AG04450 (cell line): ENCODE data around the gene SLC39A11. TPM values are rescaled to one million over a fixed set of nuclear protein-coding genes. Genes with fewer than 3 reads are reported as not detected.

ENCODE experiments used
- CTCF ChIA-PET: fragments of 300-600, 350-600 bp; formaldehyde crosslinking; extraction: SDS; loops from one replicate; lab custom pipeline; 2022; ENCODE audit warnings: antibody characterized with exemption, inconsistent platforms; lab: Charles Lee
- POLR2A ChIA-PET: fragments of 350-600 bp; formaldehyde crosslinking; extraction: SDS; loops from one replicate; lab custom pipeline; 2021; ENCODE audit warnings: antibody characterized with exemption, inconsistent platforms; lab: Yijun Ruan, JAX
- DNase-seq: peaks from one replicate; pipeline ENCODE4 v3.0.0-alpha.2; 2011; ENCODE audit warnings: low read depth, low spot score
- H3K27ac ChIP-seq: one replicate; pipeline ENCODE4 v1.5.1; 2012; ENCODE audit warnings: low read depth, low read length, control low read depth
- H3K27me3 ChIP-seq: one replicate; pipeline ENCODE4 v1.6.0; 2012; ENCODE audit warnings: low read length; ENCODE audit not compliant: control insufficient read depth, insufficient read depth
- H3K4me3 ChIP-seq: 2 replicates; pipeline ENCODE4 v1.5.1; 2011; ENCODE audit warnings: mild to moderate bottlenecking, low read depth, low read length, control low read depth
- H3K9me3 ChIP-seq: 2 replicates; pipeline ENCODE4 v1.5.1; 2012; ENCODE audit warnings: low read length; ENCODE audit not compliant: control insufficient read depth, insufficient read depth
- polyA plus RNA-seq: library from polyadenylated mRNA; depleted of rRNA; stranded (reverse); fragments of >200 nt; gene quantifications from 2 replicates; pipeline ENCODE4 v1.2.3, GENCODE V29; 2011
- TF ChIP-seq, protein P1 (sequence below): IDR thresholded peaks from 2 replicates; pipeline ENCODE4 v1.5.1; 2011; ENCODE audit warnings: low read depth, low read length, control low read depth, inconsistent platforms

SLC39A11 gene
- polyA plus RNA-seq, 1 experiment, result 18.0 TPM

DNA sequence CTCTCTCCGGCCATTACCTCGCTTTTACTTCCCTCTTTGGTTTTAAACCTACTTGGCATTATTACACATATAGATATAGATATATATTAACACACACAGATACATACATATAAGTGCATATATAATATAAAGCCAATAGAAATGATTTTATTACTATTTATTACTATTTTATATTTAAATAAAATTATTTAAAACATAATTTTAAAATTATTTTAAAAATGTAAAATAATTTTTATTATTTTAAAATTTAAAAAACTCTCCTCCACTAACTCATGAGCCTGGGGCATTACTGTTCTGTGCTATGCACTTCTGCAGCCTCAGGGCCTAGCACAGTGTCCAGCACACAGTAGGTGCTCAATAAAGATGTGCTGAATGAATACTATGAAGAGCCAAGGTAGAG is 200.9 kb downstream of the SLC39A11 start:
- Histone ChIP-seq H3K4me3 (no peak overlapping the region), H3K27ac (no peak overlapping the region), H3K9me3 (no peaks in the 10 kb centered on the region), H3K27me3 (no peaks in the 10 kb centered on the region)
- CTCF ChIA-PET, result interaction anchor here (1.1 to 1.2 kb wide), 2 partner anchors 332 to 335 kb away, joined by 3 to 5 read pairs; no protein-coding TSS in a partner anchor
- POLR2A ChIA-PET, result no interaction called here
- TF ChIP-seq, protein P1, sequence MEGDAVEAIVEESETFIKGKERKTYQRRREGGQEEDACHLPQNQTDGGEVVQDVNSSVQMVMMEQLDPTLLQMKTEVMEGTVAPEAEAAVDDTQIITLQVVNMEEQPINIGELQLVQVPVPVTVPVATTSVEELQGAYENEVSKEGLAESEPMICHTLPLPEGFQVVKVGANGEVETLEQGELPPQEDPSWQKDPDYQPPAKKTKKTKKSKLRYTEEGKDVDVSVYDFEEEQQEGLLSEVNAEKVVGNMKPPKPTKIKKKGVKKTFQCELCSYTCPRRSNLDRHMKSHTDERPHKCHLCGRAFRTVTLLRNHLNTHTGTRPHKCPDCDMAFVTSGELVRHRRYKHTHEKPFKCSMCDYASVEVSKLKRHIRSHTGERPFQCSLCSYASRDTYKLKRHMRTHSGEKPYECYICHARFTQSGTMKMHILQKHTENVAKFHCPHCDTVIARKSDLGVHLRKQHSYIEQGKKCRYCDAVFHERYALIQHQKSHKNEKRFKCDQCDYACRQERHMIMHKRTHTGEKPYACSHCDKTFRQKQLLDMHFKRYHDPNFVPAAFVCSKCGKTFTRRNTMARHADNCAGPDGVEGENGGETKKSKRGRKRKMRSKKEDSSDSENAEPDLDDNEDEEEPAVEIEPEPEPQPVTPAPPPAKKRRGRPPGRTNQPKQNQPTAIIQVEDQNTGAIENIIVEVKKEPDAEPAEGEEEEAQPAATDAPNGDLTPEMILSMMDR, result no peak
- DNase-seq, result no peak

DNA sequence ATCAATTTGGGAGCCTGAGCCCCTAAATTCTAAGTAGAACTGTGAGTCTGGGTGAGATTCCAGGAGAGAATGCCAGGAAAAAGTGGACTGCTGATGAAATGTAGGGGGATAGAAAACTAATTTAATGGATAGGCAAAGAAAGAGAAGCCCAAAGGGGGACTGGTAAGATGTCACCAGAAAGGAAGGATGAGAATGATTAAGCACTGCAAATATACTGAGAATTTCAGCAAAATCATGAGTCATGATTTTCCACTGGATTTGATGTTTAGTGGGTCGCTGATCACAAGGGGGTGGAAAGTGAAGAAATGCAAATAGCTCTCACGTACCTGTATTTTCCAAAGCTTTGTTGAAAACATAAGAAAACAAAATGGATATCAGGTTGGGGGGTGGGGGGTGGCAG is 201.8 kb downstream of the SLC39A11 start:
- ChIA-PET POLR2A (no interaction called here), CTCF (interaction anchor here (1.1 to 1.5 kb wide), 3 partner anchors 95 to 334 kb away, joined by 3 to 6 read pairs (median 5); no protein-coding TSS in a partner anchor)
- TF ChIP-seq, protein P1, result no peak
- Histone ChIP-seq H3K27me3 (no peaks in the 10 kb centered on the region), H3K4me3 (no peak overlapping the region), H3K9me3 (no peaks in the 10 kb centered on the region), H3K27ac (no peak overlapping the region)
- DNase-seq, result no peak

- Histone ChIP-seq H3K9me3 (no peaks in the 10 kb centered on the region), H3K27me3 (no peaks in the 10 kb centered on the region), H3K27ac (no peak overlapping the region), H3K4me3 (no peak overlapping the region)
- ChIA-PET CTCF (interaction anchor here (0.7 kb wide), 1 partner anchor 44 kb away, joined by 3 read pairs; no protein-coding TSS in a partner anchor), POLR2A (no interaction called here)
- TF ChIP-seq, protein P1, result no peak
- no peak for DNase-seq
Measured at GRCh38 chr17:72887917-72888316, 204.6 kb downstream of the SLC39A11 start.

DNA sequence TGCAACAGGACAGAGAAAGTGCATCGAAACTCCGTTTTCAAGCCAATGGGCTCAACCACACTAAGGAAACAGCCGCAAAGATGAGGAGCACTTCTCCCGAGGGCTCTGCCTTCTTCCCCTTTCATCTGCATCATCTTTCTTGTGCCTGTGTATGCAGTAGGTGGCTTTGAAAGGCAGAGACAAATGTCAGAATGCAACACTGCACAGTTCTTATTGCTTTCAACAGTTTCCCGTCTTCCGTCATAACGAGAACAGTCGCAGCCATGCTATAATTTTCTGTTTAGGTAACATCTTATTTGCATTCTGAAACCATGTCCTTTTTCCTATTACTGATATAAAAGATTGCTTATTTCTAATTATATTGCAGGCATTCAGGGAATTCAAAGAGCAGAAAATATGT is 205.2 kb downstream of the SLC39A11 start:
- TF ChIP-seq, protein P1, result no peak
- CTCF ChIA-PET, result no interaction called here
- POLR2A ChIA-PET, result no interaction called here
- no peak for DNase-seq
- Histone ChIP-seq H3K27ac (no peak overlapping the region), H3K4me3 (no peak overlapping the region), H3K9me3 (no peaks in the 10 kb centered on the region), H3K27me3 (no peaks in the 10 kb centered on the region)

DNA sequence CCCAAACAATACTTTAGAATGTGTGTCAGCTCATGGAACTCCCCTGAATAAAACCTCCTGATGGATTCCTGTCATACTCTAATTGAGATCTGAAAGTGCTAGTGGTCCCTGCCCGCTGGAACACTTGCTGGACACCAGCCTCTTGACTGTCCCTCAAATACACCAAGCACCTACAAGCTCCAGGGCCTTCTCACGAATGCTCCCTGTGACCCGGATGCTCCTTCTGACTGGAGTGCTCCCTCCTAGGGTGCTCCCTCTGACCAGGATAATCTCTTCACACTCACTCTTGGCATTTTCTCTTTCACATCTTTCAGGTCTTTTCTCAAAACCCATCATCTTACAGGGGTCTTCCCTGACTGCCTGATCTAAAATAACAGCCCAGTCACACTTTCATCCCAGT is 205.9 kb downstream of the SLC39A11 start:
- no peak overlapping the region for H3K4me3 ChIP-seq
- CTCF ChIA-PET, result no interaction called here
- no peaks in the 10 kb centered on the region for H3K27me3 ChIP-seq
- POLR2A ChIA-PET, result no interaction called here
- no peaks in the 10 kb centered on the region for H3K9me3 ChIP-seq
- no peak overlapping the region for H3K27ac ChIP-seq
- DNase-seq, result no peak
- TF ChIP-seq, protein P1, result no peak
